ENCODE measurements around the gene ELN. TPM values are rescaled to one million over a fixed set of nuclear protein-coding genes. Genes with fewer than 3 reads are reported as not detected.

Gene ELN
- total and polyA plus RNA-seq, 9 of the 15 experiments (the other 6 are each of a cell fraction or from before 2014, with no cell fraction given), result 0.20 TPM; not detected in 8

DNA sequence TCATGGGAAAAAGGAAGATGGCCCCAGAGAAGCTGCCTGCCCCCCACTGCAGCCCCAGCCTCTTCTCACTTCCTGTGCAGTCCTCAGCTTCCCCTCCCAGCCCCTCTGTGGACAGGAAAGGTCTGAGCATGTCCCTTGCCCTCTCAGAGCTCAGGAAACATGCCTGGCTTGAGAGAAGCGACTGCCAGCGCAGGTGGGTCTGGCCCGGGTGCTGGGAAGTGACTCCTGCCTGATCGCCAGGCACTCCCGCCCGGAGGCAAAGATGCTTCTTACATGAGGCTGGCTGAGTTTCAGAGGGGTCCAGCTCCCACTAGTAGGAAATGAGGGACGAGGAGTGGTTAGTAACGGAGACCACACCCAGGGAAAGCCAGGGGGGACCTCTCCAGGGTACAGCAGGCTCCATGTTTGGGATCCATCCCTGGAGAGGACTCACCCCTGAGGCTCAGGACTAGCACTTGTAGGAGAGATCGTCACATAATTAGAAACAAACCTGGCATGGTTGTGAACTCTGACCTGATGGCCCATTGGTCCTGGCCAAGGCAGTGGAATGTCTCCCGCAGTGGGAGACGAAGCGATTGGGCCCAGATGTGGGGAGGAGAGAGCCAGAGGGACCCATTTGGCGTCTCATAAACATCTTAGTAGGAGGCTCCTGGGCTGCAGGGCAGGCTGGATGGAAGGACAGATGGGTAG lies 12.3 kb downstream of the ELN start:
- no peaks in the 10 kb centered on the region for H3K9me1 ChIP-seq (ENCODE audit: control insufficient read depth, insufficient read depth, low read length)
- H3K9ac ChIP-seq (ENCODE audit: insufficient read depth in 1 of 2, low read depth in 2 of 2, low read length in 2 of 2), result 0 out of 4 replicates have a peak overlapping the region, but pooled peaks of 1 of the 2 experiments have one; percentile 33
- H3K79me2 ChIP-seq (ENCODE audit: control insufficient read depth, insufficient read depth, low read length), result no peaks in the 10 kb centered on the region
- no peaks in the 10 kb centered on the region for H3K36me3 ChIP-seq (ENCODE audit: control insufficient read depth, insufficient read depth, low read length)
- peaks cover 0 to 10% of the 10 kb centered on the region in 2 experiments; a peak in 1 of 5 replicates for H3K4me1 ChIP-seq (replicated peaks in 1 of 2; ENCODE audit: control insufficient read depth in 2 of 2, insufficient read depth in 2 of 2, low read length in 2 of 2)
- TF ChIP-seq L3MBTL2 (IDR thresholded peaks at IDR 0.05), result no peak
- FAIRE-seq (no peak), ATAC-seq (no peak), DNase-seq (ENCODE audit: extremely low read depth in 1 of 4, low spot score in 3 of 4) (no peak)
- ChIA-PET CTCF (ENCODE audit: low intra/inter-chr PET ratio) (no interaction called here), POLR2A (no interaction called here)
- WGBS (ENCODE audit: insufficient coverage, low coverage, missing lambda C conversion rate), result 1% methylated on average over 13 of the region's 13 CpGs
- no peak overlapping the region for H3K4me3 ChIP-seq
- intact Hi-C loops (cut with micrococcal nuclease), result no loop called here
- no peak overlapping the region for H2AFZ ChIP-seq (ENCODE audit: low read depth, low read length)
- peaks cover 49 to 86% of the 10 kb centered on the region in 2 experiments; a peak in 4 of 5 replicates for H3K27me3 ChIP-seq (ENCODE audit: control insufficient read depth in 2 of 2, insufficient read depth in 2 of 2, low read length in 2 of 2)
- no TSS peak for BruUV-seq (replicated peaks)
- in situ Hi-C loops (cut with MboI), result no loop called here
- H3K4me2 ChIP-seq (ENCODE audit: insufficient read depth, low read length), result no peak overlapping the region
- no peak overlapping the region for H3K27ac ChIP-seq (ENCODE audit: extremely low read depth, low read depth, low read length)
- H3K9me3 ChIP-seq (replicated peaks; ENCODE audit: control insufficient read depth, insufficient read depth, low read depth, low read length), result no peaks in the 10 kb centered on the region
- peaks cover 11% of the 10 kb centered on the region for H4K20me1 ChIP-seq (replicated peaks; ENCODE audit: control insufficient read depth, insufficient read depth, low read length)

GRCh38 chr7:74040791-74041520 lies 13.0 kb downstream of the ELN start:
- ATAC-seq, result no peak; the same call in 2 of the 3 replicates
- no peaks in the 10 kb centered on the region for H3K79me2 ChIP-seq (ENCODE audit: control insufficient read depth, insufficient read depth, low read length)
- in situ Hi-C loops (cut with MboI) (no loop called here), intact Hi-C loops (cut with micrococcal nuclease) (no loop called here)
- no peaks in the 10 kb centered on the region for H3K9me3 ChIP-seq (replicated peaks; ENCODE audit: control insufficient read depth, insufficient read depth, low read depth, low read length)
- no peaks in the 10 kb centered on the region for H3K36me3 ChIP-seq (ENCODE audit: control insufficient read depth, insufficient read depth, low read length)
- H3K9ac ChIP-seq (ENCODE audit: insufficient read depth in 1 of 2, low read depth in 2 of 2, low read length in 2 of 2), result 0 out of 4 replicates have a peak overlapping the region, but pooled peaks of 1 of the 2 experiments have one; percentile 33
- H3K4me1 ChIP-seq (replicated peaks in 1 of 2; ENCODE audit: control insufficient read depth in 2 of 2, insufficient read depth in 2 of 2, low read length in 2 of 2), result peaks cover 0 to 10% of the 10 kb centered on the region in 2 experiments; a peak in 1 of 5 replicates
- H3K4me2 ChIP-seq (ENCODE audit: insufficient read depth, low read length), result no peak overlapping the region
- no peak overlapping the region for H2AFZ ChIP-seq (ENCODE audit: low read depth, low read length)
- peaks cover 11% of the 10 kb centered on the region for H4K20me1 ChIP-seq (replicated peaks; ENCODE audit: control insufficient read depth, insufficient read depth, low read length)
- H3K27me3 ChIP-seq (ENCODE audit: control insufficient read depth in 2 of 2, insufficient read depth in 2 of 2, low read length in 2 of 2), result peaks cover 47 to 93% of the 10 kb centered on the region in 2 experiments; a peak in 4 of 5 replicates
- BruUV-seq (replicated peaks), result no TSS peak
- CTCF ChIA-PET (ENCODE audit: low intra/inter-chr PET ratio), result no interaction called here
- WGBS (ENCODE audit: insufficient coverage, low coverage, missing lambda C conversion rate), result 6% methylated on average over 12 of the region's 12 CpGs
- H3K9me1 ChIP-seq (ENCODE audit: control insufficient read depth, insufficient read depth, low read length), result no peaks in the 10 kb centered on the region
- H3K4me3 ChIP-seq, result no peak overlapping the region
- POLR2A ChIA-PET, result interaction anchor here (0.6 kb wide), 1 partner anchor 172 kb away, joined by 3 read pairs; no protein-coding TSS in a partner anchor
- DNase-seq (ENCODE audit: extremely low read depth in 1 of 4, low spot score in 3 of 4), result no peak
- no peak for FAIRE-seq
- no peak overlapping the region for H3K27ac ChIP-seq (ENCODE audit: extremely low read depth, low read depth, low read length)
- no peak for TF ChIP-seq NELFE (IDR thresholded peaks at IDR 0.05; ENCODE audit: insufficient read depth, insufficient read length)
- TF ChIP-seq NR2C1 (IDR thresholded peaks at IDR 0.05), result no peak
- TF ChIP-seq NR2C1 (tag; IDR thresholded peaks at IDR 0.05), result no peak
- TF ChIP-seq TOE1 (IDR thresholded peaks at IDR 0.05; ENCODE audit: borderline replicate concordance), result no peak
- no peak for TF ChIP-seq TOE1 (CRISPR knock-in tag; IDR thresholded peaks at IDR 0.05; ENCODE audit: borderline replicate concordance, low read depth)
- no peak for TF ChIP-seq ELK1 (CRISPR knock-in tag; IDR thresholded peaks at IDR 0.05)
- TF ChIP-seq MTA1 (IDR thresholded peaks at IDR 0.05; ENCODE audit: borderline replicate concordance), result no peak
- no peak for TF ChIP-seq SMAD4 (CRISPR knock-in tag; conservative IDR thresholded peaks at IDR 0.05)
- no peak for TF ChIP-seq POU5F1 (IDR thresholded peaks at IDR 0.05; ENCODE audit: borderline replicate concordance, low read depth, low read length, partially characterized antibody)
- no peak for TF ChIP-seq ZNF507 (tag; conservative IDR thresholded peaks at IDR 0.05)
- no peak for TF ChIP-seq SNRNP70 (optimal IDR thresholded peaks at IDR 0.05; ENCODE audit: low read depth, low read length)
- TF ChIP-seq, protein P1, sequence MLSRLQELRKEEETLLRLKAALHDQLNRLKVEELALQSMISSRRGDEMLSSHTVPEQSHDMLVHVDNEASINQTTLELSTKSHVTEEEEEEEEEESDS (CRISPR knock-in tag; IDR thresholded peaks at IDR 0.05), result no peak
- no peak for TF ChIP-seq ZNF124 (CRISPR knock-in tag; IDR thresholded peaks at IDR 0.05)
